Adrenal gland (tissue), 5 donors: Measurements from ENCODE around the gene LRRC61.

Experiments
- CTCF ChIP-seq, 6 experiments: fragments of 450-650 bp in 4 of 6; fragments of 200-600 bp in 2 of 6; sonication (generic) in 1 of 6; IDR thresholded peaks; 1 replicate in 5 of 6; 2 replicates in 1 of 6; pipeline versions ENCODE4 v1.5.1 to v1.8.0; 2016 to 2021; ENCODE audit warnings: antibody characterized with exemption in 6 of 6, mild to moderate bottlenecking in 2 of 6, moderate library complexity in 1 of 6
- POLR2A ChIP-seq, 2 donors: fragments of 450-650 bp; IDR thresholded peaks; one replicate each; pipeline ENCODE4 v1.6.1; 2017; ENCODE audit warnings: antibody characterized with exemption in 2 of 2, mild to moderate bottlenecking in 2 of 2, moderate library complexity in 1 of 2
- donor health status: DM: no; HTN: no; CAD: no.

- TF ChIP-seq CTCF (IDR thresholded peaks at IDR 0.05) (no peak), POLR2A (IDR thresholded peaks at IDR 0.05) (no peak)
These were observed 40.7 kb downstream of the LRRC61 start for GRCh38 chr7:150363872-150364271.
